Ascending aorta (tissue), 2 donors: Measurements from ENCODE around the gene GPR158. TPM values are rescaled to one million over a fixed set of nuclear protein-coding genes. Genes with fewer than 3 reads are reported as not detected.

Experiments
- DNase-seq, 2 donors: peaks; one replicate each; pipeline ENCODE4 v3.0.0-alpha.2; 2019; ENCODE audit warnings: low spot score in 2 of 2
- H3K27ac ChIP-seq, 2 donors: fragments of 200-600 bp; sonication (generic); one replicate each; pipeline ENCODE4 v1.5.1; 2016 to 2017; ENCODE audit warnings: mild to moderate bottlenecking in 1 of 2
- H3K27me3 ChIP-seq: fragments of 200-600 bp; sonication (generic); one replicate; pipeline ENCODE4 v1.5.1; 2017
- H3K36me3 ChIP-seq, 2 donors: fragments of 200-600 bp; sonication (generic); one replicate each; pipeline ENCODE4 v1.5.1; 2016
- H3K4me1 ChIP-seq, 2 donors: fragments of 200-600 bp; sonication (generic); one replicate each; pipeline ENCODE4 v1.5.1; 2016 to 2017; ENCODE audit warnings: mild to moderate bottlenecking in 1 of 2
- H3K4me3 ChIP-seq, 2 donors: fragments of 200-600 bp; sonication (generic); one replicate each; pipeline ENCODE4 v1.5.1; 2016 to 2017; ENCODE audit warnings: mild to moderate bottlenecking in 1 of 2
- H3K9me3 ChIP-seq, 2 donors: fragments of 200-600 bp; sonication (generic); one replicate each; pipeline ENCODE4 v1.5.1; 2016
- intact Hi-C: fragments of 100-400 bp; cut with DNase I; formaldehyde crosslinking; loops from one replicate; pipeline ENCODE4 v1.15.1; 2023
- total RNA-seq: library from RNA; depleted of rRNA; stranded (reverse); fragments of >200 nt; gene quantifications from one replicate; pipeline ENCODE4 v1.1.0, GENCODE V29; 2016
- TF ChIP-seq, protein P1 (sequence below), 3 experiments: fragments of 200-600 bp in 2 of 3; fragments of 450-650 bp in 1 of 3; sonication (generic) in 2 of 3; IDR thresholded peaks; one replicate each; pipeline ENCODE4 v1.5.1; 2016 to 2019; ENCODE audit warnings: antibody characterized with exemption in 3 of 3, mild to moderate bottlenecking in 1 of 3, moderate library complexity in 1 of 3

The GPR158 gene
- total RNA-seq, 1 donor from 2014 or later, result not detected

- Histone ChIP-seq H3K4me3 (no peak overlapping the region), H3K9me3 (no peaks in the 10 kb centered on the region), H3K4me1 (no peaks in the 10 kb centered on the region), H3K27ac (no peak overlapping the region), H3K27me3 (no peaks in the 10 kb centered on the region), H3K36me3 (no peaks in the 10 kb centered on the region)
- TF ChIP-seq, protein P1, sequence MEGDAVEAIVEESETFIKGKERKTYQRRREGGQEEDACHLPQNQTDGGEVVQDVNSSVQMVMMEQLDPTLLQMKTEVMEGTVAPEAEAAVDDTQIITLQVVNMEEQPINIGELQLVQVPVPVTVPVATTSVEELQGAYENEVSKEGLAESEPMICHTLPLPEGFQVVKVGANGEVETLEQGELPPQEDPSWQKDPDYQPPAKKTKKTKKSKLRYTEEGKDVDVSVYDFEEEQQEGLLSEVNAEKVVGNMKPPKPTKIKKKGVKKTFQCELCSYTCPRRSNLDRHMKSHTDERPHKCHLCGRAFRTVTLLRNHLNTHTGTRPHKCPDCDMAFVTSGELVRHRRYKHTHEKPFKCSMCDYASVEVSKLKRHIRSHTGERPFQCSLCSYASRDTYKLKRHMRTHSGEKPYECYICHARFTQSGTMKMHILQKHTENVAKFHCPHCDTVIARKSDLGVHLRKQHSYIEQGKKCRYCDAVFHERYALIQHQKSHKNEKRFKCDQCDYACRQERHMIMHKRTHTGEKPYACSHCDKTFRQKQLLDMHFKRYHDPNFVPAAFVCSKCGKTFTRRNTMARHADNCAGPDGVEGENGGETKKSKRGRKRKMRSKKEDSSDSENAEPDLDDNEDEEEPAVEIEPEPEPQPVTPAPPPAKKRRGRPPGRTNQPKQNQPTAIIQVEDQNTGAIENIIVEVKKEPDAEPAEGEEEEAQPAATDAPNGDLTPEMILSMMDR (IDR thresholded peaks at IDR 0.05), result no peak
- DNase-seq, result no peak
- intact Hi-C loops, result no loop called here
Observed at GRCh38 chr10:25509151-25509550, 334.4 kb downstream of the GPR158 start.

GRCh38 chr10:25522294-25522693, 347.5 kb downstream of the GPR158 start:
- no peaks in the 10 kb centered on the region for H3K4me1 ChIP-seq
- no peaks in the 10 kb centered on the region for H3K9me3 ChIP-seq
- no peak overlapping the region for H3K27ac ChIP-seq
- no peak for DNase-seq
- intact Hi-C loops, result no loop called here
- no peak overlapping the region for H3K4me3 ChIP-seq
- TF ChIP-seq, protein P1 (IDR thresholded peaks at IDR 0.05), result no peak
- no peaks in the 10 kb centered on the region for H3K27me3 ChIP-seq
- H3K36me3 ChIP-seq, result no peaks in the 10 kb centered on the region

- intact Hi-C loops, result no loop called here
- TF ChIP-seq, protein P1 (IDR thresholded peaks at IDR 0.05), result no peak
- no peak overlapping the region for H3K27ac ChIP-seq
- no peaks in the 10 kb centered on the region for H3K36me3 ChIP-seq
- no peaks in the 10 kb centered on the region for H3K27me3 ChIP-seq
- H3K4me1 ChIP-seq, result no peaks in the 10 kb centered on the region
- no peak for DNase-seq
- no peaks in the 10 kb centered on the region for H3K9me3 ChIP-seq
- no peak overlapping the region for H3K4me3 ChIP-seq
Observed at GRCh38 chr10:25522946-25523608, 348.3 kb downstream of the GPR158 start.

DNA sequence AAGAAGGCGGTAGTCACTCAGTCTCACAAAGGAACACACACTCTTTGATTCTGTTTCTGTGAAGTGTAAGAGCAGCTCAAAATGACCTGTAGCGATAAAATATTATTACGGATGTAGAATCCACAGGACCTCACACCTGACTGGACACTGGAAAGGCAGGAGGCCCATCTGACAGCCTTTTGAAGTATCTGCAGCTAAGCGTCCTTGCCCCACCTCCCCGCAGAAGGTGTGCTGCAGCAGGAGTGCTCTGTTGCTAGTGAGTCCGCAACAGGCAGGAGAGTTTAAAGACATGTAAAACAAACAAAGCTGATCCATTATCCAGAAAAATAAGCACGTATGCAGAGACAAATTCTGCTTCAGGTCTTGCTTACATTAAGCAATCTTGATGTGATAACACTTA, 355.5 kb downstream of the GPR158 start:
- TF ChIP-seq, protein P1 (IDR thresholded peaks at IDR 0.05), result no peak
- Histone ChIP-seq H3K4me1 (no peaks in the 10 kb centered on the region), H3K27me3 (no peaks in the 10 kb centered on the region), H3K27ac (no peak overlapping the region), H3K36me3 (no peaks in the 10 kb centered on the region), H3K4me3 (no peak overlapping the region), H3K9me3 (no peaks in the 10 kb centered on the region)
- intact Hi-C loops, result no loop called here
- no peak for DNase-seq

GRCh38 chr10:25531457-25532061, 356.8 kb downstream of the GPR158 start:
- Histone ChIP-seq H3K27ac (no peak overlapping the region), H3K36me3 (no peaks in the 10 kb centered on the region), H3K9me3 (no peaks in the 10 kb centered on the region), H3K4me3 (no peak overlapping the region), H3K4me1 (no peaks in the 10 kb centered on the region), H3K27me3 (no peaks in the 10 kb centered on the region)
- intact Hi-C loops, result no loop called here
- DNase-seq, result no peak
- TF ChIP-seq, protein P1 (IDR thresholded peaks at IDR 0.05), result no peak
